ENCODE results near the gene C14orf119. TPM values are rescaled to one million over a fixed set of nuclear protein-coding genes. Genes with fewer than 3 reads are reported as not detected.

Gene C14orf119
- total RNA-seq, 1 experiment from 2014 or later = 65.1 TPM

DNA sequence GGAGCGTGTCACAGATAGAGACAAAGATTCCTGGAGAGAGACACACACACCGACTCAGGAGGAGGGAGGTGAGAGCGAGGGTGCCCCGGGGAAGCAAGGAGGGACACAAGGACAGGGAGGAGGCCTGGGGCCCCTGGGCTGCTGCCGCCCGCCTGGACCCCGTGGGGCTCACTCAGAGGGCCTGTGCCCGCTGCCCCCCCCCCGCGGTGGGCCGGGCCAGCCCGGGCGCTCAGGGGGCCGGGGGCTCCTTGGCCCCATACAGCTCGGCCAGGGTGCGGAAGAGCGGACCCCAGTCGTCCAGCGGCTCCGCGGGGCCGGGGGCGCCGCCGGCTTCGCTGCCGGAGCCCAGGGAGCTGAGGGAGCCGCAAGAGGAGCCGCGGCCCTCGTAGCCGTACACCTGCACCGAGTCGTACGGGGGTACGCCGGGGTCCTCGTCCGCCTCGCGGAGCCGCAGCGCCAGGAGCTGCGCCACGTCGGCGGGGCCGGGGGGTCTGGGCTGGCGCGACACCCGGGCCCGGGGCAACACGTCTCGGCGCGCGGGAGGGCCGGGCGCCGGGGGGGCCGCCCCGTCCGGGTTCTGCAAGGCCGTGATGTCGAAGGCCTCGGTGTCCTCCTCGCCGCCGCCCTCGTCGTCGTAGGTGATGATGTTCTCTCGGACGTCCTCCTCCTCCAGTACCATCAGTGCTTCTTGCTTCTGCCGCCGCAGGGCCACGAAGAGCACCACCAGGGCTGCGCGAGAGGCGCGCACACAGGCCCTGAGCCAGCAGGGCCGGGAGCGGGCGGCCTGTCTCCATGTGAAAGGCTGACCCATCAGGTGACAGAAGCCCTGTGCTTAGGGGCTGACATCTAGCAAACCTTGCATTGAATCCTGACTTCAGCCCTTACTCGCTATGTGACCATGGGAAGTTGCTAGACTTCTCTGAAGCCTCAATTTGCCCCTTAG lies 47.3 kb upstream of the C14orf119 start:
- no peak overlapping the region for H4K91ac ChIP-seq (ENCODE audit: insufficient read length, low read depth, low read length)
- H3K9me3 ChIP-seq (ENCODE audit: control insufficient read depth, low read depth, low read length) = no peaks in the 10 kb centered on the region
- no peak overlapping the region for H4K8ac ChIP-seq (replicated peaks; ENCODE audit: insufficient read length, low read depth, low read length)
- 0 out of 2 replicates have a peak, but pooled peaks cover 1% of the 10 kb centered on the region for H3K27me3 Mint-ChIP-seq (ENCODE audit: low read depth)
- H3K4ac ChIP-seq (ENCODE audit: low read depth, low read length) = no peak overlapping the region
- H4K5ac ChIP-seq (ENCODE audit: insufficient read length, low read depth, low read length) = no peak overlapping the region
- no peak overlapping the region for H3K27ac ChIP-seq (ENCODE audit: insufficient read length, low read depth, low read length)
- no peak overlapping the region for H2BK15ac ChIP-seq (ENCODE audit: low read depth, low read length)
- H2BK20ac ChIP-seq (ENCODE audit: low read depth, low read length, poor library complexity, severe bottlenecking) = no peak overlapping the region
- no peaks in the 10 kb centered on the region for H4K20me1 ChIP-seq (ENCODE audit: control insufficient read depth, insufficient read depth, insufficient read length)
- no peak overlapping the region for H2AK5ac ChIP-seq (ENCODE audit: insufficient read length, low read length)
- H3K18ac ChIP-seq (ENCODE audit: insufficient read length, low read depth, low read length) = no peak overlapping the region
- no peak overlapping the region for H3K14ac ChIP-seq (ENCODE audit: insufficient read depth, low read length)
- H3K4me2 ChIP-seq (ENCODE audit: insufficient read depth, insufficient read length, low read length) = no peak overlapping the region
- TF ChIP-seq, protein P1, sequence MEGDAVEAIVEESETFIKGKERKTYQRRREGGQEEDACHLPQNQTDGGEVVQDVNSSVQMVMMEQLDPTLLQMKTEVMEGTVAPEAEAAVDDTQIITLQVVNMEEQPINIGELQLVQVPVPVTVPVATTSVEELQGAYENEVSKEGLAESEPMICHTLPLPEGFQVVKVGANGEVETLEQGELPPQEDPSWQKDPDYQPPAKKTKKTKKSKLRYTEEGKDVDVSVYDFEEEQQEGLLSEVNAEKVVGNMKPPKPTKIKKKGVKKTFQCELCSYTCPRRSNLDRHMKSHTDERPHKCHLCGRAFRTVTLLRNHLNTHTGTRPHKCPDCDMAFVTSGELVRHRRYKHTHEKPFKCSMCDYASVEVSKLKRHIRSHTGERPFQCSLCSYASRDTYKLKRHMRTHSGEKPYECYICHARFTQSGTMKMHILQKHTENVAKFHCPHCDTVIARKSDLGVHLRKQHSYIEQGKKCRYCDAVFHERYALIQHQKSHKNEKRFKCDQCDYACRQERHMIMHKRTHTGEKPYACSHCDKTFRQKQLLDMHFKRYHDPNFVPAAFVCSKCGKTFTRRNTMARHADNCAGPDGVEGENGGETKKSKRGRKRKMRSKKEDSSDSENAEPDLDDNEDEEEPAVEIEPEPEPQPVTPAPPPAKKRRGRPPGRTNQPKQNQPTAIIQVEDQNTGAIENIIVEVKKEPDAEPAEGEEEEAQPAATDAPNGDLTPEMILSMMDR (conservative IDR thresholded peaks at IDR 0.05) = no peak
- no peak overlapping the region for H3K4me3 Mint-ChIP-seq
- no peak overlapping the region for H3T11ph ChIP-seq (ENCODE audit: low read length)
- peak overlapping the region in 2 of 3 experiments; percentile 7 to 36; a peak in 2 of 7 replicates for H3K27ac Mint-ChIP-seq
- H3K4me1 Mint-ChIP-seq = peaks cover 6 to 20% of the 10 kb centered on the region in 2 experiments
- H3K9me3 Mint-ChIP-seq = no peaks in the 10 kb centered on the region
- H2BK5ac ChIP-seq (ENCODE audit: insufficient read length, low read length) = no peak overlapping the region
- no peaks in the 10 kb centered on the region for H3K79me1 ChIP-seq (ENCODE audit: insufficient read depth, low read depth, low read length, poor library complexity, severe bottlenecking)
- H2AFZ ChIP-seq (ENCODE audit: low read length) = no peak overlapping the region
- no peak for DNase-seq
- no peak overlapping the region for H2BK12ac ChIP-seq (ENCODE audit: insufficient read length, low read depth, low read length)
- no peak overlapping the region for H3K23ac ChIP-seq (ENCODE audit: insufficient read length, low read depth, low read length)
- WGBS (ENCODE audit: extremely low coverage, insufficient read length, low lambda C conversion rate) = no CpG with 5 or more reads among the region's 85 CpGs
- no peaks in the 10 kb centered on the region for H3K79me2 ChIP-seq (ENCODE audit: insufficient read depth, low read length)
- no peaks in the 10 kb centered on the region for H3K23me2 ChIP-seq (ENCODE audit: insufficient read length, low read depth, low read length, poor library complexity, severe bottlenecking)
- no peaks in the 10 kb centered on the region for H3K27me3 ChIP-seq (ENCODE audit: insufficient read depth, low read length)
- H2BK120ac ChIP-seq (ENCODE audit: low read depth, low read length, poor library complexity, severe bottlenecking) = no peak overlapping the region
- no peaks in the 10 kb centered on the region for H3K4me1 ChIP-seq (ENCODE audit: insufficient read depth, low read length)
- no peak overlapping the region for H3K56ac ChIP-seq (ENCODE audit: insufficient read length, low read depth, low read length)
- H3K36me3 Mint-ChIP-seq (ENCODE audit: insufficient read depth in 1 of 3, low read depth in 3 of 3) = peaks cover 7 to 25% (median 16%) of the 10 kb centered on the region in 3 experiments
- no peak overlapping the region for H3K9ac ChIP-seq (ENCODE audit: extremely low read depth, insufficient read length, low read length)

Measured in H9 (cell line).